ENCODE measurements around the gene GPAT3. TPM values are rescaled to one million over a fixed set of nuclear protein-coding genes. Genes with fewer than 3 reads are reported as not detected.

GPAT3 gene
- total RNA-seq, 3 donors from 2014 or later = 16.7 to 43.3 (median 26.4) TPM

DNA sequence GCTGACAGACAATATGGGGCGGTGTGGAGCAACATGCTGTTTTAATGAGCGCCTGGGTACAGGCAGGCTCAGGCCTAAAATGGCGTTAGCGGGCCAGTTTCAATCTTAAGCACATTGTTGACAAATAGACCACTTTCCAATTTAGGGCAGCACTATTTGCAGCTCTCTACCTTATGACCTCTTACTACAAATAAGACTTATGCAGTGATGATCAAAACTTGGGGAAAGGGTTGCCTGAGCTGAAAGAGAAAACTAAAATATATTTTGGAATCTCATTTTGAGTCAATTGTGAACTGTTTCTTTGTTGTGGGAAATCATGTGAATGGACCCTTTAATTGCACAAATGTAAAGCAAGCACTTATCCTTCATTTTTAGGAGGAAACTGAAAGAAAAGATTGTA is 25.5 kb upstream of the GPAT3 start:
- H3K9me3 ChIP-seq = no peaks in the 10 kb centered on the region
- ATAC-seq = no peak
- DNase-seq = no peak
- TF ChIP-seq, protein P1, sequence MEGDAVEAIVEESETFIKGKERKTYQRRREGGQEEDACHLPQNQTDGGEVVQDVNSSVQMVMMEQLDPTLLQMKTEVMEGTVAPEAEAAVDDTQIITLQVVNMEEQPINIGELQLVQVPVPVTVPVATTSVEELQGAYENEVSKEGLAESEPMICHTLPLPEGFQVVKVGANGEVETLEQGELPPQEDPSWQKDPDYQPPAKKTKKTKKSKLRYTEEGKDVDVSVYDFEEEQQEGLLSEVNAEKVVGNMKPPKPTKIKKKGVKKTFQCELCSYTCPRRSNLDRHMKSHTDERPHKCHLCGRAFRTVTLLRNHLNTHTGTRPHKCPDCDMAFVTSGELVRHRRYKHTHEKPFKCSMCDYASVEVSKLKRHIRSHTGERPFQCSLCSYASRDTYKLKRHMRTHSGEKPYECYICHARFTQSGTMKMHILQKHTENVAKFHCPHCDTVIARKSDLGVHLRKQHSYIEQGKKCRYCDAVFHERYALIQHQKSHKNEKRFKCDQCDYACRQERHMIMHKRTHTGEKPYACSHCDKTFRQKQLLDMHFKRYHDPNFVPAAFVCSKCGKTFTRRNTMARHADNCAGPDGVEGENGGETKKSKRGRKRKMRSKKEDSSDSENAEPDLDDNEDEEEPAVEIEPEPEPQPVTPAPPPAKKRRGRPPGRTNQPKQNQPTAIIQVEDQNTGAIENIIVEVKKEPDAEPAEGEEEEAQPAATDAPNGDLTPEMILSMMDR (IDR thresholded peaks at IDR 0.05) = no peak
- H3K4me3 ChIP-seq = no peak overlapping the region
- intact Hi-C loops (cut with DNase I, micrococcal nuclease) = no loop called here
- H3K4me1 ChIP-seq (ENCODE audit: low read depth) = no peaks in the 10 kb centered on the region
- no peaks in the 10 kb centered on the region for H3K36me3 ChIP-seq (ENCODE audit: low read depth)

DNA sequence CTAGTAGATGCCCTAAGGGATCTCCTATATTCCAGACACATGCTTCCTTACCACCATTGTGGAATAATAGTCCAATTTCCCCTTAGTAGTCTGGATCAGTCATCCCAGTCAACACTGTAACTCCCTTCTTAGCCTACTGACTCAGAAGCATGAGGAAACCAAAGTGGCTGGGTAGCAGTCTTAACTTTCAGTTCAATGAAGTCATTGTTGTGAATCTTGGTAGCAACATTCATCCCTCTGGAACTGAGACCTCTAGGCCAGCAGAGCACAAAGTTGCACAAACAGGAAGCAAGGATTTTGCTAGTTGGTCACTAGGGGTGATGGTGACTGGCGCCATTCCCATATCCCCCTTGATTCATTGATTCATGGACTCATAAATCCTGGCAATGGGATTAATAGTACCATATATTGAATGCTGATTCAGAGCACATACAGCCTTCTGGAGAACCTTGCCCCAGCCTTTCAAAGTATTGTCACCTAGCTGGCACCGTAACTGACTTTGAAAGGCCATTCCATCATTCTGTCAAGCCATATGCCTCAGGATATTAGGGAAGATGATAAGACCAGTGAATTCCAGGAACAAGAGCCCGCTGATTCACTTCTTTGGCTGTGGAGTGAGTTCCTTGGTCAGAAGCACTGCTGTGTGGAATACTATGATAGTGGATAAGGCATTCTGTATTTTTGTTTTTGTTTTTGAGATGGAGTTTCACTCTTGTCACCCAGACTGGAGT is 19.7 kb upstream of the GPAT3 start:
- TF ChIP-seq, protein P1 (IDR thresholded peaks at IDR 0.05) = no peak
- DNase-seq = no peak
- H3K4me1 ChIP-seq (ENCODE audit: low read depth) = no peaks in the 10 kb centered on the region
- no peaks in the 10 kb centered on the region for H3K9me3 ChIP-seq
- no peak overlapping the region for H3K4me3 ChIP-seq
- intact Hi-C loops (cut with DNase I, micrococcal nuclease) = no loop called here
- no peaks in the 10 kb centered on the region for H3K36me3 ChIP-seq (ENCODE audit: low read depth)
- no peak for ATAC-seq

DNA sequence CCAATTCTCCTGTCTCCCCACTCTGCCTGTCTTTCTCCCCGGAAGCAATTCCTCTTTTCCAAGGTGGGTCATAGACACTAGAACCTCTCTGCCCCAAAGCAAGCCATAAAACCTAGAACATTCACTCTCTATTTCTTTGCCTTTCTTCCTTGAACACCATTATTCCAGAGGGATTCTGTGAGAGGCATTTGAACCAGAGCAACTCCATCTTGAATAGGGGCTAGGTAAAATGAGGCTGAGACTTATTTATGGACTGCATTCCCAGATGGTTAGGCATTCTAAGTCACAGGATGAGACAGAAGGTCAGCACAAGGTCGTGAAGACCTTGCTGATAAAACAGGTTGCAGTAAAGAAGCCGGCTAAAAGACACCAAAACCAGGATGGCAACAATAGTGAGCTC is 13.7 kb upstream of the GPAT3 start:
- intact Hi-C loops (cut with DNase I, micrococcal nuclease) = no loop called here
- no peak overlapping the region for H3K4me3 ChIP-seq
- DNase-seq (no peak), ATAC-seq (no peak)
- H3K4me1 ChIP-seq (ENCODE audit: low read depth) = no peaks in the 10 kb centered on the region
- TF ChIP-seq, protein P1 (IDR thresholded peaks at IDR 0.05) = no peak
- H3K9me3 ChIP-seq = peaks cover 7% of the 10 kb centered on the region
- H3K36me3 ChIP-seq (ENCODE audit: low read depth) = no peaks in the 10 kb centered on the region

DNA sequence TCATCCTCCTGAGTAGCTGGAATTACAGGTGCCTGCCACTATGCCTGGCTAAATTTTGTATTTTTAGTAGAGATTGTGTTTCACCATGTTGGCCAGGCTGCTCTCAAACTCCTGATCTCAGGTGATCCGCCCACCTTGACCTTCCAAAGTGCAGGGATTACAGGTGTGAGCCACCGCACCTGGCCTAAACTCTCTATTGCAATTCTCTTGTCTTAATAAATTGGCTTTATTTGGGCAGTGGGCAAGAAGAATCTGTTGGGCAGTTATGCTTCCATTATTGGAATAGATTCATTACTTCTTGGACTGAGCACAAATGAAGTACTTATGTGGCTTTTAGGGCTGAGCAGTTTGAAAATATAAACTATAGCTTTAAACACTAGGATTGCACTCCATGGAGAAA is 8.2 kb upstream of the GPAT3 start:
- H3K4me3 ChIP-seq = no peak overlapping the region
- intact Hi-C loops (cut with DNase I, micrococcal nuclease) = no loop called here
- TF ChIP-seq, protein P1 (IDR thresholded peaks at IDR 0.05) = no peak
- peaks cover 18% of the 10 kb centered on the region for H3K9me3 ChIP-seq
- DNase-seq (no peak), ATAC-seq (no peak)
- H3K4me1 ChIP-seq (ENCODE audit: low read depth) = no peaks in the 10 kb centered on the region
- H3K36me3 ChIP-seq (ENCODE audit: low read depth) = no peaks in the 10 kb centered on the region

DNA sequence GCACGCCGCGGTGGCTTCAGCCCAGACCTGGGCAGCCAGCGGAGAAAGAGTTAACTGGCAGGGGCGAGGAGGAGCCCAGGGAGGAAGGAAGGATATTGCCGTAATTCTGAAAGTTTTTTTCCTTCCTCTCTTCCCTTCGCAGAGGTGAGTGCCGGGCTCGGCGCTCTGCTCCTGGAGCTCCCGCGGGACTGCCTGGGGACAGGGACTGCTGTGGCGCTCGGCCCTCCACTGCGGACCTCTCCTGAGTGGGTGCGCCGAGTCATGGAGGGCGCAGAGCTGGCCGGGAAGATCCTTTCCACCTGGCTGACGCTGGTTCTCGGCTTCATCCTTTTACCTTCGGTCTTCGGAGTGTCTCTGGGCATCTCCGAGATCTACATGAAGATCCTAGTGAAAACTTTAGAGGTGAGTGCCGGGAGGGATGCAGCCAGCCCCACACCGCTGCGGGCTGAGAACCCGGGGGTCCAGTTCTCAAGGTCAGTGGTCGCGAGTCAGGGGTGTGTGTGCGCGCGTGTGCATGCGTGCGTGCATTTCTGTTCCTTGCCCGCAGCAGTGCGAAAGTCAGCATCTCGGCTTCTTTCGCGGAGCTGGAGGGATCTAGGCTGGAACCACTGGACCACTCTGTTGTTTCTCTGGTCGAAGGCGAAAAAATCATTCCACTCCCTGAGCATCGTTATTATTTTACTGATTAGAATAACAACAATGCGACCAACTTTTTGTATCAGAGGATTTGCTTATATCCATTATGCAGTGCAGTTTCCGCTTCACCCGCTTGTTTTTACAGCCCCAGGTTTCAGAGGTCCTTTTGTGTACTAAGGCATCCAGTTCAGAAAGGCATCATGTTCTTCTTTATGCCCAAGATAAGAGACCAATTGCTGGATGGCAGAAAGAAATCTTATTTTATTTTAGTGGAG is 709 bp downstream of the GPAT3 start:
- intact Hi-C loops (cut with DNase I, micrococcal nuclease) = no loop called here
- peak; percentile 46 for ATAC-seq
- Histone ChIP-seq H3K36me3 (ENCODE audit: low read depth) (no peaks in the 10 kb centered on the region), H3K9me3 (no peaks in the 10 kb centered on the region), H3K4me3 (peak overlapping the region; percentile 38), H3K4me1 (ENCODE audit: low read depth) (peaks cover 3% of the 10 kb centered on the region)
- DNase-seq = peak in 2 of 3 donors; percentile 28 to 66
- TF ChIP-seq, protein P1 (IDR thresholded peaks at IDR 0.05) = no peak
